DMS114 treated with DMSO at 0.1 percent for 48 hours (cell line): Measurements from ENCODE around the gene CORO7.

ENCODE experiments used
- DNase-seq: peaks from one replicate; lab custom pipeline; 2025; ENCODE audit not compliant: unreplicated experiment; lab: John Stamatoyannopoulos, UW

Gene CORO7

GRCh38 chr16:4313563-4314531 is 102.5 kb downstream of the CORO7 start:
- DNase-seq: no peak

DNA sequence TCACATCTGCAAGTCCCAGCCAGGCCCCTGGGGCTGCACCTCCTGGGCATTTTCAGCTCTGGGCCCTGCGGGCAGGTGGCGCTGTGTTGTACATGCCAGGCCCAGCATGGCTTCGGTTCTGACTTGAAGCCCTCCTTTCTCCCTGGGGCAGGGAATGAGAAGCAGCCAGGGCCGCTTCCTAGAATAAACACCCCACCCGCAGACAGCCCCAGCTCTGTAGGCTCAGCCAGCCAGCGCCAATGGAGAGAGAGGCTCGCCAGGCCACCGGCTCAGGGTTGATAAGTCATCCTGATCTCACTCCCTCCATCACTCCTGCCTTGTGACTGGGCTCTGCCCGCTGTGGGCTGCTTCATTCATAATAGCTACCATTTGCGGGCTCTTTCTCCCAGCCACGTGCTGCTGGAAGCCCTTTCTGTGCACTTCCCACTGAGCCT is 106.5 kb downstream of the CORO7 start:
- DNase-seq: no peak

DNA sequence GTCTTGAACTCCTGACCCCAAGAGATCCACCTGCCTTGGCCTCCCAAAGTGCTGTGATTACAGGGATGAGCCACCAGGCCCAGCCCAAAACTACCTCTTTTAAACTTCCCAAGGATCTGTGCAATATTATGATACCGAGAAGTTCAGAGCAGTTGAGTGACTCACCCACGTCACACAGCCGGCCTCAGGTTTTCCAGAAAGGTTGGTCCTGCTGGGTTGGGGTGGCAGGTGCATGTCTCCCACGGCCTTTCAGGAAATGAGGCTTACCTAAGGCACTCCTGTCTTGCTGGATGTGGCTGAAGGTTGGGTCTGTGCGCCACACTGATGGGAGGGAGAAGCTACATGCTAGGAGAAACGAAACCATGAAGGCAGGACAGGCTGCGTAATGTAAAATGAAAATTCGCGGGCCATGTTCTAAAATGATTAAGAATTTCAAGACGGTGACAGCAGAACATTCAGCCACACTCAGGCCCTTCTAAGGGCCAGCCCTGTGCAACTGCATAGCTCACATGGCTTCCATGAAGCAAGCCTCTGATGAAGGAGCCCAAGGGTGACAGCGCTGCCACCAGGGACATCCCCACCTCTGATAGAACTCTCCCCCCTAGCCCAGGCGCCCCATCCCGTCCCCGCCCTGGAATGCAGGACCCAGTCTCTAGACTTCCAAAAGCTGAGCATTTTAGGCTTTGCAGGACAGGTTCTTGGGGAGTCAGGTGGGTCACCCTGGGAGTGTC is 107.1 kb downstream of the CORO7 start:
- no peak for DNase-seq

GRCh38 chr16:4307215-4308037 is 109.0 kb downstream of the CORO7 start:
- DNase-seq: no peak

GRCh38 chr16:4306470-4307214 is 109.8 kb downstream of the CORO7 start:
- no peak for DNase-seq
